DMS 273 treated with DMSO at 0.1 percent for 48 hours (cell line): ENCODE results near the gene STOML3.
"Not testable (repeated sequence)": the region's sequence is repeated elsewhere in the genome, so short reads cannot be mapped to it uniquely, and the experiment has no call there.

Source experiments
- DNase-seq: peaks from one replicate; lab custom pipeline; 2025; lab: John Stamatoyannopoulos, UW

The STOML3 gene, protein sequence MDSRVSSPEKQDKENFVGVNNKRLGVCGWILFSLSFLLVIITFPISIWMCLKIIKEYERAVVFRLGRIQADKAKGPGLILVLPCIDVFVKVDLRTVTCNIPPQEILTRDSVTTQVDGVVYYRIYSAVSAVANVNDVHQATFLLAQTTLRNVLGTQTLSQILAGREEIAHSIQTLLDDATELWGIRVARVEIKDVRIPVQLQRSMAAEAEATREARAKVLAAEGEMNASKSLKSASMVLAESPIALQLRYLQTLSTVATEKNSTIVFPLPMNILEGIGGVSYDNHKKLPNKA

GRCh38 chr13:38990693-38991092, at the start of gene STOML3:
STOML3 (minus strand) TSS chr13:38990831; CDS start chr13:38990721, 110 bp downstream.
- no peak for DNase-seq

- DNase-seq: no peak
These were observed 49.6 kb upstream of the STOML3 start for GRCh38 chr13:39040206-39040605.

GRCh38 chr13:39039041-39039440, 48.4 kb upstream of the STOML3 start:
- DNase-seq: no peak

- DNase-seq: no peak
These were observed 48.0 kb upstream of the STOML3 start for GRCh38 chr13:39038569-39039030.

DNA sequence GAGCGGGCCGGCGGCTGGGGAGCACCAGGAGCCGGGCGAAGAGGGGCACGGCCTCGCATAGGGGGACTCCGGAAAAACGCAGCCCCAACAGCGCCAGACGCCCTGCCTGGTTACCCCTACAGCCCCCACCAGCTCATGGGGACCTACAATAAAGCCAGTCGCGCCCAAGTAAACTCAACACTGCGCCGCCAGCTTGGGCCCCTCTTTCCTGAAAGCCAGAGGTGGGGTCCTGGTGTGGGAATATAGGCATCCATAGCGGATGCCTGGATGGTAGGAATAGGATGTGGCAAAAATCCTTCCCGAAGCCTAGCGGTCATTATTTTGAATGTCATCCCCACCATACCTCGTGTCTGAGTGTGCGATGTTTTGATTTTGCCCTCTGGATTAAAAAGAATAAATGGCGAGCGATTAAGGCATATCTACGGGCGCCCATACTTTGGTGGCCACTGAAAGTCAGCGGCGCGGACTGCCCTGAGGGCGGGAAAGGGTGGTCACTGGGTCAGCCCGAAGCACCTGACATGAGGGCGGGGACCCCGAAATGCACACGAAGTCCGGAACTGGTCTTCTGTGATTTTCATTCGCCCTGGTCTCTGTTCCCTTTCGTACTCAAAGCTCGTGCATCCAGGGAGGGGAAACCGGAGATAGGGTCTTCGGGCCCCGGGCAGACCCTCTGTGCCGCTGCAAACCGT, 47.4 kb upstream of the STOML3 start, which contains the start of the genes NHLRC3 and PROSER1:
NHLRC3 (plus strand) TSS at position 577 of the 689 bp plus-strand sequence. CDS start 184 bp downstream, outside the sequence.
PROSER1 (minus strand) TSS at position 210 of the 689 bp plus-strand sequence. CDS start 847 bp downstream, outside the sequence.
- DNase-seq: peak; percentile 65

DNA sequence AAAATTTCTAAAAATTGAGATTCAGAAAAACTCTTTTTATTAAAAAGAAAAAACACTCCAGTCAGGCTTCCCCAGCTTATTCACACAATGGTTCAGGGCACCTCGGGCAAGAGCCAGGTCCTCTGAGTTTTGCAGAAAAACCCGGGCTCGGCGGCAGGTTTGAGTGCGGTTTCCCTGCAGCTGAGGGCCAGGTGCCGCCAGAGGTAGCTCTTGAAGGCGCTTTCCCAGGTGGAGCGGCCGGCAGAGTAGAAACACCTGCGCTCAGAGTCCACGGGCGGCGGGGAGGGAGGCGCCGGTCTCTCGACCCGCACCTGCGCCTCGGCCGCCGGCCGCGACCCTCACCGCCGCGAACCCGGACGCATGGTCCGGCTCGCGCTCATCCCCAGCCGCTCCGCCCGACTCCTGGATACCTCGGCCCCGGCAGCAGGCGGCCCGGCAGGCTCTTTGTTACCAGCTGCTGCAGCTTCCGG, 46.8 kb upstream of the STOML3 start:
- DNase-seq: no peak

- DNase-seq: no peak
These were observed 45.6 kb upstream of the STOML3 start for GRCh38 chr13:39036212-39036611.

DNA sequence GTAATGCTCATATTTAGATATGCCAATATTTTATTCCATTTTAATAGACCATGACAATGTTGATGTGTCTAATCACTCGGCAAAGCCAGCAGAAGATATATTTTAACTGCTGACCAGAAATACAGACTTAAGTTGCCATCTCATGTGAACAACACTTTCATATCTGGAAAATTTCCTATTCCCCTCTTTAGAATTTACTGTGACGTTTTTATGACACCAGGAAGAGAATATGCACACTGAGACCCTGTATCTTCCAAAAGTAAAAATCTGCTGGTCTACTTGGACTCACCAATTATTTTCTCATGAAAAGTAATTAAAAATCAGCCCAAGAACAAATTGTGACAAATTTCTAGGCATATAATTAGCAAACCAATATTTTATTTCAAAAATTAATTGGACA, 45.2 kb upstream of the STOML3 start:
- DNase-seq: no peak

DNA sequence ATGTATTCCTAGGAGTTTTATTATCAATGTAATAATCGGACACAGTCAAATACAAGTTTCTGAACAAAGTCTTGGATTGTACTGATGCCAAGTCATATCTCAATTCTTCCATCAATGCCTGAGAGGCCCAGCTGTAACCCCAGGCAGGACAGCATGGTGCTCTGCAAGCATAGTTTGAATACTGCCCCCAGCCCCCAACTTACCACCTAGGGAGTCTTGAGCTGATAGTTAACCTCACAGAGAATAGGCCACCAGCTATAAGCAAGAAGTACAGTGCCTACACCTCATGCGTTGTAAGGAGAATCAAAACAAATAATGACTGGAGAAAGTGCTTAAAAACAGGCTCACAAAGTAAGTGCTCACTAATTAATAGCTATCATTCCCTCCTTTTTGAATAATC, 44.6 kb upstream of the STOML3 start:
- no peak for DNase-seq

GRCh38 chr13:39034085-39034484, 43.5 kb upstream of the STOML3 start:
- no peak for DNase-seq

GRCh38 chr13:39032150-39032549, 41.5 kb upstream of the STOML3 start:
- no peak for DNase-seq

GRCh38 chr13:39025433-39025839, 34.8 kb upstream of the STOML3 start:
- DNase-seq: no peak

- DNase-seq: no peak
These were observed 33.1 kb upstream of the STOML3 start for GRCh38 chr13:39023761-39024160.

DNA sequence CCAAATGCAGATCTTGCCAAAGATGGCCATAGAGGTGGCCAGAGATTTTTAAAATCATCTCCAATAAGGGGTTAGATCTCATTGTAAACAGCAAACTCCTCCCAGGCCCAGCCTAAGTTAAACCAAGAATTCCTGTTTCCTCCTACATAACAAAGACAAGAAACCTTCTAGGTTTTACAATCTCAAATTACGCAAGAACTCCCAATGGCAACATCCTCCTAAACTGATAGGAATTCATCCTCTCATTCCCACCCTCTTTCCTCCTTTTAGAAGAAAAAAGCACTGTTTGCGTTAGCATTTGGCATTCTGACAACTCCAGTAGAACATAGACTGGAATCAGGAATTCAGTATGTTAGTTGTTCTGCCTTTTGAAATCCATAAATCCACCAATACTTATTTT, 32.7 kb upstream of the STOML3 start:
- no peak for DNase-seq

DNA sequence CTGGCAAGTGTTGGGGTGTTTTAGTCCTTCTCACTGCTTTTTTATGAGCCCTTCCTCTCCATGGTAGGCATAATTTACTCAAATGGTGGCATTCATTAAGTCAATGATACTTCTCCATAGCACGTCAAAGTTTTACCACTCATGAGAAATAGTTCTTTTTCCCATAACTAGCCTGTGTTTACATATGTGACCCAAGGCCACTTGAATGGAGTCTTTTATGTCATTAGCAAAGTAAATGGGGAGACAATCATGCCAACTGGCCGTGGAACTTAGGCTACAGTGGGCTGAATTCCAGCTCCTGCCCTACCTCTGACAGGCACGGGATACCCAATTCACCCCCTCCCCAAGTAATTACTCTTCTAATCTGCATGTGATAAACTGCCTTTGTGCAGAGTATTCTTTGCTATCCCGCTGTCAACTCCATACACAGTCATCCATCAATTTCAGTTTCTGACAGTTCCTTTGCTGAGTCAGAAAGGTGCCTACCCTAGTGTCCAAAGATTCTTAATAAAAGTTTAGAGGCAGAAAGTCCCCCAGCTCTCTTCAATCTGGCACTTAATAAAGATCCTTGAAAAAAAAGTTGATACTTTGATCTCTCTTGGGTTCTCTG, 30.3 kb upstream of the STOML3 start:
- DNase-seq: no peak

DNA sequence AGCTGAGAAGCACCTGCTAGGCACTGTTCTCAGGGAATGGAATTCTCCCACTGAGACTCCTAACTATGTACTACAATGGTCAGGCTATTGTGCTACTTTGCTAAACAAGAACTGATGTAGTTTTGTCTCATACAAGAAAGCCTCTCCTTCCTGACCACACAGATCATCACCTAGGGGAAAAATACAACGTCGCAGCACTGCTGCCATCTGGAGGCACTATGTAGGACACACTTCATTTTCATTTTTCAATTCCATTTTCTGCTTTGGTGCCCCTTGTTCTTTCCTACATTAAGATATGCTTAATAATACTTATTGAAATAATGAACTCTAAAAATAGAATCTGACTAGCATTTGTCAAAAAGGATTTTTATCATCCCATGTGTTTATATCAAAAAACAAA, 26.2 kb upstream of the STOML3 start:
- DNase-seq: peak; percentile 6

- no peak for DNase-seq
These were observed 25.5 kb upstream of the STOML3 start for GRCh38 chr13:39016087-39016486.

DNA sequence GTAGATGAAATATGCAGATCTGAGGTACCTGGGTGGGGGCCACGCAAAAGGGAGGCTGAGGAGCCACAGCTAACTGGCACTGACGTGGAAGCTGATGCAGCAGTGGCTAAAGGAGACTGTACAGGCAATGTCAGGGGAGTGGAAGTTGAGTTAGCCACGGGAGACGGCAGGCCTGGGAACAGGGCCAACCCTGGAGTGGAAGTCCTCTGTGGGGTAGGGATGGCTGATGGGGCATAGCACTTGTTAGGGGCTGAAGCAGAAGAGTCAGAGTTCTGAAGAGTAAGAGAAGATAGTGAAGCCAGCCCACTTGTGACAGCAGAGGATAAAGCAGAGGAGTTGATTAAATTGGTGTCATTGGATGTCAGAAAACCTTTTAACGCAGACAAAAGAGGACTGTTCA, 22.8 kb upstream of the STOML3 start:
- no peak for DNase-seq

GRCh38 chr13:39012608-39013007, 22.0 kb upstream of the STOML3 start:
- DNase-seq: no peak

GRCh38 chr13:39006371-39007111, 15.9 kb upstream of the STOML3 start:
- DNase-seq: not testable (repeated sequence)

- no peak for DNase-seq
These were observed 8.1 kb upstream of the STOML3 start for GRCh38 chr13:38998739-38999138.

DNA sequence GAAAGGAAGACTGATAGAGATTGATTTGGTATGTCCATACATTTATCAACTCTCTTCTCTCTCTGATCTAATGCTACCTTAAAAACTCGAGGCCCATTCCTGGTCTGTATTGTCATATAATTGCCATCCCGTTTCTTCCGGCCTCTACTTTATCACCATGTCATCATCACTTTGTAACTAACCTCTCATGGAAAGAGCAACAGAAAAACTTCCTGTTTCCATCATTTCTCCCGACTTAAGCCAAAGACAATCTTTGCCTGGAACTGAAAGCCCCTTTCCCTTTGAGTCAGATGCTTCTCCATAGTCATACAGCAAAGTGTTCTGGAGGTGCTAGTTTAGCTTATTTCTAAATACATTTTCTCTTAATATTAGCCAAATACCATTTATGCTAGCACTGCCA, 2.8 kb upstream of the STOML3 start:
- DNase-seq: no peak
